HG03354 (cell line): ENCODE measurements around the gene DBH.
"Not testable (repeated sequence)": the region's sequence is repeated elsewhere in the genome, so short reads cannot be mapped to it uniquely, and the experiment has no call there.

Source experiments
- ATAC-seq: cut with Tn5 transposase; IDR thresholded peaks from one replicate; pipeline ENCODE4 v1.9.1; 2021; ENCODE audit warnings: mild to moderate bottlenecking; ENCODE audit not compliant: unreplicated experiment, poor library complexity, severe bottlenecking

Gene DBH

DNA sequence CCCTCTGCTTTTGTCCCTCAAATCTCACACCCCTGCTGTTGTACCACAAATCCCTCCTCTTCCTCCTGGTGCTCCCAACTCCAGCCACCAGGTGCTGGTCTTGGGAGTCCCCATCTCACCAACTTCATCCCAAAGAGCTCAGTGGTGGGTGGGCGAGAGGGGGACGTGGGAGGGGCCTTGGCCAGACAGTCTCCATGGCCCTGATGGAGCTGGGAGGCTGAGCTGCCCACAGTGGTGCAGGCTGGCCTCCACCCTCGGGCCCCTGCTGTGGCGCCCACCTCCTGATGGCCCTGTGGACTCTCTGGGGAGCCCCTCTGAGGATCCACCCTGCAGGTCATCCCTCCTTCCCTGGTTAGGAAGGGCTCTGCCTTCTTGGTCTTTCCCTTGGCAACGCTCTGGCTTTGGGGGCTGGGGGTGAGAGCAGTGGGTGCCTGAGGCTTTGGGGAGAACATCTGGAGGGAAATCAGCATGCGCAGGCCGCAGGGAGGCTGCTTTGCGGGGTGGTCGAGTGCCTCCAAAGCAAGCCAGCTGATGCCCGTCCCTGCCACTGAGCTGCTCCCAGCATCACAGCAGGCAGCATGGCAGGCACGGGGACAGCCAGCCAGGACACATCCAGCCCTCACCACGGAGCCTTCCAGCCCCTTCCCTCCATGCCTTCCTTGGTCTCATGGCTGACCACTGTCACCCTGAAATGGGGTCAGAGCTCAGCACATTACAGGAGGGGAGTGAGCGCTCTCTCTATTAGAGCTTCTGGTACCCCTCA is 19.3 kb upstream of the DBH start:
- ATAC-seq = no peak

DNA sequence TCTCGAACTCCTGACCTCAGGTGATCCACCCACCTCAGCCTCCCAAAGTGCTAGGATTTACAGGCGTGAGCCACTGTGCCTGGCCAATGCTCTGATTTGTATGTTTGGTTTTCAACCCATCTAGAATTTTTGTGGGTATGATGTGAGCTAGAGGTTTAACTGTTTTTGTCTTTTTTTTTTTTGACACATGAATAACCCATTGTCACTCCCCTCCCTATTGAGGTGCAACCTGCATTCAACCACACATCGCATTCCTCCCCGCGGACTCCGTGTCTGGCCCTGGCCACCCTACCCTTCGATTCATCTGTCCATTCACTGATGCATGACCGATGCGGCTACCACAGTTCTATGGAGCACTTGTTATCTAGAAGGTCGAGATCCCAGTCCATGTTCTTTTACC is 17.4 kb upstream of the DBH start:
- no peak for ATAC-seq

DNA sequence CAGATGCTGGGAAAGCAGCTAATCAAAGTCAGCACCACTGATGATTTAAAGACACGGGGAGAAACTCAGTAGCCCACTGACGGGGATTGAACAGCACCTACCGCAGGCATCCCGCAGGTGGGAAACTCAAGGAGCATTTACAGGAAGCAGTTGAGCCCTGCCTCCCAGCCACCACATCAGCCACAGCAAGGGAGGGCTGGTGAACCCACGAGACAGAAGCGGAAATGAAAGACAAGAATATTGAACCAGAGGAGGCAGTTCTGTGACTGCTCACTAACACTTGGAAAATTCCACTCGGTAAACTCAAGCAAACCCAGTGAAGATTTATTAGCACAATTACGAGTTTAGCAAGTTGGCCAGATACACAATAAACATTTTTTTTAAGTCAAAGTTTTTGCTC is 16.4 kb upstream of the DBH start:
- ATAC-seq = no peak

DNA sequence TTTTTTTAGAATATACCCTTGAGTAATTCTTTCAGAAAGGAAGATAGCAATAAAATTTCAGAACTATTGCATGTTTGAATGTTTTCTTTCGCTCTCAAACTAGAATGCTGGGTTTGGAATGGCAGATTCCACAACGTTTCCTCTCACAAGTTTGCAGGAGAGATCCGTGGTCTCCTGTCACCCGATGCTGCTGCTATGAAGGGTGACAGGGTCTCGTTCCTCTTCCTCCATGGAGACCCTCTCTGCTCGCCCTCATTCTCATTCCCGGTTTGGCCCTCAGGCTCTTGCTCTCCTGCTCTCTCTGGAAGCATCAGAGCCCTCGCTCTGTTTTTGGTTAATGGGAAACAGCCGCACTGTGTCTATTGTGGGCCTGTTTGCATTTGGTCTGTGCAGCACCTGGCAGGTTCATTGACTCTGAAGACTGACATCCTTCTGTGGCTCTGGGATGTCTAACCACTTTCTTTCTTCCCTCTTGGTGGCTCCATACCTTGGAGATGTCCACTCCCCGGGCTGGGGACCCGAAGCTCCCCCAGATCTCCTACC is 14.4 kb upstream of the DBH start:
- ATAC-seq = no peak

DNA sequence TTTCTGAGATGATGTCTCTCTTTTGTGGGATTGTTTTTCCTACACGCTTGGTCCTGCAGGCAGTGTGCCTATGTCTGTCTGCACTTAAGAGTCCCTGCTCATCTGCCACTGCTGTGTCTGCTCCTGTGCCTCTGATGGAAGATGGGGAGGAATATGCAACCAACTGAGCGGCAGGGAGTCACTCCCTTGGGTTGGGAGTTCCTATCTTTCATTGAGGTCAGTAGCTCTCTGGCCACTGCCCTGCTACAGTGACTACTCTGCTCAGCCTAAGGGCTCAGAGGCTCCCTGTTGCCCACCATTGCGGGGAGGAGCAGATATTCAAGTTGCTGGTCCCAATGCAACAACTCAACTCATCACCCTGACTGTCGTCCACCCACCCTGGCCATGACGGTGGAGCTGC is 13.6 kb upstream of the DBH start:
- ATAC-seq = no peak

DNA sequence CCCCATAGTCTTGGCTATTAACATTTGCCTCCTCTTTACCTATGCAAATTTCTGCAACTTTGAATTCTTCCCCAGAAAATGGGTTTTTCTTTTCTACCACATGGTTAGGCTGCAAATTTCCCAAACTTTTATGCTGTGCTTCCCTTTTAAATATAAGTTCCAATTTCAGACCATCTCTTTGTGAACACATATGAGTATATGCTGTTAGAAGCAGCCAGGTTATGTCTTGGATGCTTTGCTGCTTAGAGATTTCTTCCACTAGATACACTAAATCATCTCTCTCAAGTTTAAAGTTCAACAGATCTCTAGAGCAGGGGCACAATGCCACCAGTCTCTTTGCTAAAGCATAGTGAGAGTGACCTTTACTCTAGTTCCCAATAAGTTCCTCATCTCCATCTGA is 10.2 kb upstream of the DBH start:
- ATAC-seq = not testable (repeated sequence)

DNA sequence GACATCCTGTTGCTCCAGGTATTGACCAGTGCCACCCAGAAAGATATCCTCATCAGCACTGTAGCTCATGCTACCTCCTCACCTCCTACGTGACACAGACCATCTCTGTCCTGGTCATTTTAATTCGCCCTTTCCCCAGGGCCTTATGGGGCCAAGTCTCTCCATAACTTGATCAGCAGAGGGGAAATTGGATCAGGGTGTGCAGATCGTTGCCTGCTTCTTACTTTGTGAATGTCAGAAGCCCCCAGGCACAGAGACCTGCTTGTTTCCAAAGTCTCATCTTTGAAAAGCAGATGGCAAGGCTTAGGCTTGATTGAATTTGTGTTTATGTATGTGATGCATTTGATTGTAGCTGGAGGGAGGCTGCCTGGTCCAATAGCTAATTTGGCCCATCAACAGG is 8.8 kb upstream of the DBH start:
- no peak for ATAC-seq

DNA sequence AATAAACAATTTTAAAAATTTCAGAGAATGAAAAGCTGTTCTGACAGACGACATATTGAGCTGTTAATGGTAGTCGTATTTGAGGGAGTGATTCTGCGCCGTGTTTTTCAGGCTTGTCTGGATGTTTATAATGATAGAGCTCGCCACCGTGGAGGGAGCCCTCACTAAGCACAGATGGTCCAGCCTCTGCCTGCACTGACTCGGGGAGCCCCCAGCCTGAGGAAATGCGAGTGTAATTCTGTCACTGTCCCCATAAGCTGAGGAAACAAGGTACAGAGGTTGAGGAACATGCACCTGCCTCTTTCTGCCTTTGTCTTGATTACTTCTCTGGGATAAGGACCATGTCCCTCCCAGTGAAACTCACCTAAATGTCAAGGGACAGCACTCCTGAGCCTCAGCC is 7.4 kb upstream of the DBH start:
- ATAC-seq = no peak

DNA sequence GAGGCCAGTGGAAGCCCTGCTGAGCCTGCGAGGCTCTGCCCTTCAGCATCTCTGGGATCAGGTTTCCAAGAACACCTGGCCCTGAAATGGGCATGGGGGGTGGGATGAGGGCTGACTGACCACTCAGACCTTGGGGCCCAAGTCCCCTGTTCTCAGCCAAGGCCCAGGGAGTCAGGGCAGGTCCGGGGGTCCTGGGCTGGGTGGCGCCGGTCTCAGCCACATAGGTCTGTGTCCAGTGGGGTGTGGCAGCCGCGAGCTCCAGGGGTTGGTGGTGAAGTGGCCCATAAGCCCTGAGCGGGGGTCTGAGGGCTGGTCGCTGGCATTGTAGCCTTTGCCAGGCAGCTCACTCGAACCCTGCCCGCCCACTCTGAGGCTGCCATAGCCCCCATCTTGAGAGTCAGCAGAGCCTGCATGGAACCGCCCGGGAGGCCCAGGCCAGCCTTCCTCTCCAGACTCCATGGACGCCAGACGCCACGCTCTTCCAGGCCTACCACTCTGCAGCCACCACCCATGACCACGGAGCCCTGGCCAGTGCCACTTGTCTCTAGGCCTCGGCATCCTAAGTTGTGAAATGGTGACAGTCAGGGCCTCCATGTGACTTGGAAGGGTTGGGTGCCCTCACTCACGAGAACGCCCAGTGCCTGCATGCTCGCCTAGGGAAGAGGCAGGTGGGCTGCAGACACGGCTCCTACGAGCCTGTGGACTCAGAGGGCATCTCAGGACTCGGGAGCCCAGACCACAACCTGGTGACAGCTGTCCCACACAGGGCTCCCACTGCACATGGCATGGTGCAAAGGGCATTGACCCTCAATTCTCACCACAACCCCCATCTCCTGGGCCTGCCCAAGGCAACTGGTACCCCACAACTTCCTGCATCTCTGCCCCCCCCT is 6.7 kb upstream of the DBH start:
- no peak for ATAC-seq

DNA sequence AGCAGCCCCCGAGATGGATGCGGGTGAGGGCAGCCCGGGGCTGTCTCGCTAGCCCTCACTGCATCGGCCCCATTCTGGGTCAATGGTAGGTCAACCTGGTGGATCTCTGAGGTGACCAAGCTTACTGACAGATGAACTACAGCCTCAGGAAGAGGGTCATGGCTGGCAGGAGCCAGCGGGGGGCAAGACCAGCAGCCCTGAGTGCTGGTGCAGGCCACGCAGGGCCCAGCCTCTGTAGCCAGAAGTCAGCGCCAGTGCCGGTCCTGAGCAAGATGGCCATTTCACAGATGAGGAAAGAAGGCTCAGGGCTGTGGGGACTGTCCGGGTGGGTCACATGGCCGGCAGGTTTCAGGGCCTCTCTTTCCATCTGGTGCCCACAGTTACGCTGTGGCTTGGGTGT is 5.1 kb upstream of the DBH start:
- no peak for ATAC-seq

DNA sequence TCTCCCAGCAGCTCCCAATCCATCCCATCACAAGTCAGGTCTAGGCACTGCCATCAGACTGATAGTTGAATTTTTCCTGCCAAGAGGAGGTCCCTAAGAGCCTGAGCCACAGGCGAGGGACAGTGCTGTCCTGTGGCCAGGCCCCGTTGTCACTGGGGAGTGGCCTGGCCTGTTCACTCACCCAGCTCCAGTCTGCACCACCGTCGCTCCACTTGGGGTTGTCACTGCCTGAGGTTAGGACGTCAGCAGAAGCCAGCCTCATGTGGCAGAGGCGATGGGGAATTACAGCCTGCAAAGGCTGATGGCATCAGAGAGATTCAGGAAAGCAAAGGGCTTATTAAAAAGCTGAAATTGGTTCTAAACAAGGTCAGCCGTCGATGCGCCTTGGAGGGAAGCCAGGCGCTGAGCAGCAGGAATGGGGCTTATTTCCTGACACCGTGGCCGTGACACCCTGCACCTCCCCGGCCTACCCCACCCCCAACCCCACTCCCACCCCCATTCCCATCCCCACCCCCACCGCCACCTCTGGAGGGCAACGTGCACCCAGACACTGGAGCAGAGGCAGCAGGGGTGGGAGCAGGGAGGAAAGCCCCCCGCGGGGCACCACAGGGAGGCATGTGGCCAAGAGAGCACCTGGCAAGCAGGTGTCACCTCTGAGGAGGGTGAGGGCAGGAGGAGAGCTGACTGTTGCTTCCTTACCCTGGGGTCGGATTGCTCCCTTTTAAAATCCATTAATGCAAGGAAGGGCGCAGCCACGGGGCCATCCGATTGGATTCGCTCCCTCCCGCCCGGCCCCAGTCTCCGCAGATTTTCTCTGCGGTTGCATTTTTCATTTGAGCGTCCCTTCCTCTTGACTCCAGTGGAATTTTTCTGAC is 3.1 kb upstream of the DBH start:
- no peak for ATAC-seq

DNA sequence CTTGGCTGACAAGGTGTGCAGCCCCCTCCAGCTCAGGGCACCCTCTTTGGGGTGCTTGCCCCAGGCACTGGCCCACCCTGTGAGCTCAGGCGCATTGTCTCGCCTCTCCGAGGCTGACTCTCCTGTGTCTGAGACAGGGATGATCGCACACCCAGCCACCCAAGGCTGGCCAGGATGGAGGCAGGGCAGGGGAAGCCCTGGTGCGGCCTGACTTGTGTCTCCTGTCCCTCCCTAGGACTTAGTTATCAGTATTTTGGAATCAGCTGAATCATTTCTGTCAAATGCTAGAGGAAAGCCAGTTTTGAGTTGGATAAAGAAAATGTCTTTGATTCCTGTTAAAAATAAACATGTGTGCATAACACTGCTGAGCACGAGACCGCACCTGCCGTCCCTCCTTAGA is 2.5 kb upstream of the DBH start:
- ATAC-seq = no peak

DNA sequence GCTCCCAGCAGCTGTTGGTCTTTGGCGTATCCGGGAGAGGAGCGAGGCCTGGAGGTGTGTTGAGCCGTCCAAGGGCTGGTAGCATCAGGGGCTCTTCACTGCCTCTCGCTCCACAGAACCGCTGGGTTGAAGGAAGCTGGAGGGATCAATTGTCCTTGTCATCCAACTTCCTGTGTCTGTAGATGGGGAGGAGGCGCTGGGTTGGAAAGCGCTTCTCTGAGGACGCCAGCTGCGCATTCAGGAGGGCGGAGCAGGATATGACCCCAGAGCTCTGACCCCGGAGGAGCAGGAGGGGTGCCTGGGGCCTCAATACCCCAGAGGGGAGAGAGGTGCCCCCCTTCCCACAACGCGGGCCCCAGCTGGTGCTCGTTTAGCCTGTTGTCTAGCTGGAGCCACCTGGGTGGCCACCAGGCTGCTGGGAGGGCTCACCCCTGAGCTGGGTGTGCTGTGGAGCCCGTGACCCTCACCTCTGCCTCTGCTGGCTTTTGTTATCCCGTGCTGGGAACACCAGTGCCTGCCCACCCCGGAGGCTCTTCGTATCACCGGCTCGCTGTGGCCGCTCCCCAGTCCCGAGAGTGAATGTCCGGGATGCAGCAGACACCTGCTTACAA is 2.0 kb upstream of the DBH start:
- ATAC-seq = no peak

DNA sequence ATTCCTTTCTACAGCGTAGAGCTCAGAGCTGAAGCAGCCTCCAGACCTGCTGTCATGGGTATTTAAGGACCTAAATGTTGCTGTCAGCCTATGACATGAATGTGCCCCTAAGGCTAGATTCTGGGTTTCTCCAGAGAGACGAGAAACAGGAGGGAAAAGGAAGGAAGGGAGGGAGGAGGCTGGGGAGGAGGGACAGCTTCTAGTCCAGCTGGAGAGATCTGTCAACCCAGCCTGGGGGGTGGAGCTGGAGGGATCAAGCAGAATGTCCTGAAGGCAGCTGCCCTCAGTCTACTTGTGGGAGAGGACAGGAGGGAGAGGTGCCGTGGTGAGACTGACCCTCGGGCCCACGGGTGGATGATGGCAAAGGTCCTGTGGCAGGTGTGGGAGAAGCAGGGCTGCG is 1.1 kb upstream of the DBH start:
- ATAC-seq = no peak

DNA sequence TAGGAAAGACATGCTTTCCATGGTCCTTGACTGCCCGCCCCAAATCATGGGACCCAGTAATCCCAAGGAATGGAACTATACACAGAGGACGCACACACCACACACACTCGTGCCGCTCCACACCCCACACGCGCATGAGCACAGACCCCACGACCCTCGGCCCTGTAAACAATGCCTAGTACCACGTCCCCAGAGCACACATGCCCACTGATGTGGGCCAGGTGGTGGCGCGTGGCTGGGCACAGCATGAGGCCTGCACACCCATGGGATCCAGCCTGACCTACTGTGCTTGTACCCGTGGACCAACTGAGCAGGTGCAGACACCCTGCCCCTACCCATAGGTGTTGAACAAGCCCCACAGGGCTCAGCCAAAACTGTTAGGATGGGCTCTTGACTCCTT is 739 bp downstream of the DBH start:
- ATAC-seq = no peak

DNA sequence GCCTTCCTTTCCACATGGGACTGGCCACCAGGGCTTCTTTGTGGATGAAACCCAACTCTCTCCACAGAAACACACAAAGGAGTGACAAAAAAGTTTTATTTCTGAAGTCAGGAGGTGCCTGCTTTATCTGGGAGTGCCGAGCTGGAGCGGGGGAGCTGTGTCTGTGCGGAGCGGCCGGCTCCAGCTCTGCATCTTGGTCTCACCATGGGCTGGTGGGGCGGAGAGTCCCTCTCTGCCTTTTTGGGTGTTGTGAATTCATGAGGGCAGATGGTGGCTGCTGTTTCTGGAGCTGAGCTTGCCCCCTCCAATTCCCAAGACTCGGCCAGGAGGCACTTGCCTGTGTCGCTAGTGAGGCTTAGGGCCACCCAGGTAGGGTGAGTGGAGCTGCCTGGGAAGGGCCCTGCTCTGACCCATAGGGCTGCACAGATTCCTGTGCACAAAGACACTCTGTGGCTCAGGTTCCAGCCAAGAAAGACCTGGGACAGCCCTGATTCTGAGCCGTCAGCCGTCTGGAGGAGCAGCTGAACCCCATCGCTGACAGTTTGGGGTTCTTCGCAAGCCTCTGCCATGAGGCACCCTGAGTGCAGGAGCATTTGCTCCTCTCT is 1.4 kb downstream of the DBH start:
- ATAC-seq = no peak

DNA sequence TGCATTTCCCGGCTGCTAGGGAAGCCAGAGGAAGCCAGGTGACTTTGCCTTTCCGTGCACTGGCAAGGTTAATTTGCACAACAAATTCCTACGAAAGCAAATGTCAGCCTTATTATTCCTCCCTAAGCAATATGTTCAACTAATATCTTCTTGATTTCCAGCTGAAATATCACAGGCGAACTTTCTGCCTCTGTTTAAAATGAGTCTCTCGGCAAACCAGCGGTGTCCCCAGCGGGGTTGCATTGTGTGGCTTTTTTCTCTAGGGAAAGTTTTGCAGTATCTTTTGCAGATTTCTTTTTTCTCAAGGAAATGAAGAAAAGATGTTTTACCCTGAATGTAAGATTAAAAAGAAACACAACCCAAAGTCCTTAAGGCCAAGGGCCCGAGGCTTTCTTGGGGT is 1.9 kb downstream of the DBH start:
- ATAC-seq = no peak

DNA sequence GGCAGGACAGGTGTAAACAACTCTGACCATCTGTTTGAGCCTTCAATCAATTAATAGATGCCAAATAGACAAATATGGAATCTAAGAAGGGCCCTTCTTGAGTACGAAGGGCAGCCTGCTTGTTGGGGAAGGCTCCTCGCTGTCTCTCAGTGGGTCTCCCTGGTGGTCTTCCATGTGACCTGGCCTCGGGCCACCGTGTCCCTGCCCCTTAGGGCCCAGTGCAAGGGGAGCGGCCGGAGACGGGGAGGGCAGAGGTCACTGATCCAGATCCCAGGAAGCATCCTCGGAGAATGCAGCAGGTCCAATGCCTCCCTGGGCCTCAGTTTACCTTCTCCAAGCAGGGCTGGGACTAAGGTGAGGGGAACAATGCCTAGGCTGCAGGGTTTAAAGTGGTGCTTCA is 2.5 kb downstream of the DBH start:
- ATAC-seq = no peak

DNA sequence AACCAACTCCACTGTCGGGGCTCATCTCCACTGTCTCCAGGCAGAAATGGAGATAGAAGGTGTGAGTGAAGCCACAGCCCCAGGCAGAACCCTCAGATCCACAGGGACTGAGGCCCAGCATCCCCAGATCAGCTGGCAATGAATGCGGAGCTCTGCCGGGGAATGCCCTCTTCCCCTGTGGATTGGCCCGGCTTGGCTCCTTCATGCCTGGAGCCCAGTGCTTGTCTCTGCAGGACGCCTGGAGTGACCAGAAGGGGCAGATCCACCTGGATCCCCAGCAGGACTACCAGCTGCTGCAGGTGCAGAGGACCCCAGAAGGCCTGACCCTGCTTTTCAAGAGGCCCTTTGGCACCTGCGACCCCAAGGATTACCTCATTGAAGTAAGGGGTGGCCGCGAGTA is 3.5 kb downstream of the DBH start:
- ATAC-seq = no peak
